ENCODE measurements around the gene GJC1.

The GJC1 gene

GRCh38 chr17:44782326-44782850 lies 47.7 kb downstream of the GJC1 start:
- no peak for TF ChIP-seq CTCF (IDR thresholded peaks at IDR 0.05; ENCODE audit: poor library complexity, severe bottlenecking)
- H3K4me3 ChIP-seq (ENCODE audit: severe bottlenecking): no peak overlapping the region
- H3K27me3 ChIP-seq (ENCODE audit: insufficient read depth, poor library complexity, severe bottlenecking): no peaks in the 10 kb centered on the region
- ATAC-seq (ENCODE audit: low read depth) (no peak), DNase-seq (ENCODE audit: low spot score) (no peak)
- H3K27ac ChIP-seq (ENCODE audit: poor library complexity, severe bottlenecking): no peak overlapping the region
- H3K36me3 ChIP-seq (ENCODE audit: low read depth): no peaks in the 10 kb centered on the region
- no peaks in the 10 kb centered on the region for H3K4me1 ChIP-seq (ENCODE audit: insufficient read depth, poor library complexity, severe bottlenecking)
- H3K9me3 ChIP-seq (ENCODE audit: severe bottlenecking): no peaks in the 10 kb centered on the region

GRCh38 chr17:44781551-44782325 lies 48.3 kb downstream of the GJC1 start:
- no peak for ATAC-seq (ENCODE audit: low read depth)
- TF ChIP-seq CTCF (IDR thresholded peaks at IDR 0.05; ENCODE audit: poor library complexity, severe bottlenecking): no peak
- no peaks in the 10 kb centered on the region for H3K4me1 ChIP-seq (ENCODE audit: insufficient read depth, poor library complexity, severe bottlenecking)
- H3K27ac ChIP-seq (ENCODE audit: poor library complexity, severe bottlenecking): no peak overlapping the region
- no peaks in the 10 kb centered on the region for H3K36me3 ChIP-seq (ENCODE audit: low read depth)
- H3K27me3 ChIP-seq (ENCODE audit: insufficient read depth, poor library complexity, severe bottlenecking): no peaks in the 10 kb centered on the region
- no peaks in the 10 kb centered on the region for H3K9me3 ChIP-seq (ENCODE audit: severe bottlenecking)
- no peak for DNase-seq (ENCODE audit: low spot score)
- no peak overlapping the region for H3K4me3 ChIP-seq (ENCODE audit: severe bottlenecking)

- no peak for TF ChIP-seq CTCF (IDR thresholded peaks at IDR 0.05; ENCODE audit: poor library complexity, severe bottlenecking)
- no peaks in the 10 kb centered on the region for H3K4me1 ChIP-seq (ENCODE audit: insufficient read depth, poor library complexity, severe bottlenecking)
- no peaks in the 10 kb centered on the region for H3K36me3 ChIP-seq (ENCODE audit: low read depth)
- H3K9me3 ChIP-seq (ENCODE audit: severe bottlenecking): no peaks in the 10 kb centered on the region
- ATAC-seq (ENCODE audit: low read depth) (no peak), DNase-seq (ENCODE audit: low spot score) (no peak)
- H3K27ac ChIP-seq (ENCODE audit: poor library complexity, severe bottlenecking): no peak overlapping the region
- H3K27me3 ChIP-seq (ENCODE audit: insufficient read depth, poor library complexity, severe bottlenecking): no peaks in the 10 kb centered on the region
- no peak overlapping the region for H3K4me3 ChIP-seq (ENCODE audit: severe bottlenecking)
Measured at GRCh38 chr17:44780845-44781480, 49.1 kb downstream of the GJC1 start.

GRCh38 chr17:44780161-44780560 lies 49.9 kb downstream of the GJC1 start:
- no peaks in the 10 kb centered on the region for H3K27me3 ChIP-seq (ENCODE audit: insufficient read depth, poor library complexity, severe bottlenecking)
- no peak for ATAC-seq (ENCODE audit: low read depth)

More at GRCh38 chr17:44780161-44780560, 49.9 kb downstream of the GJC1 start:
- Histone ChIP-seq H3K9me3 (ENCODE audit: severe bottlenecking) (no peaks in the 10 kb centered on the region), H3K4me1 (ENCODE audit: insufficient read depth, poor library complexity, severe bottlenecking) (no peaks in the 10 kb centered on the region), H3K4me3 (ENCODE audit: severe bottlenecking) (no peak overlapping the region), H3K27ac (ENCODE audit: poor library complexity, severe bottlenecking) (no peak overlapping the region), H3K36me3 (ENCODE audit: low read depth) (no peaks in the 10 kb centered on the region)
- no peak for DNase-seq (ENCODE audit: low spot score)
- TF ChIP-seq CTCF (IDR thresholded peaks at IDR 0.05; ENCODE audit: poor library complexity, severe bottlenecking): no peak

Measured in RWPE2 (cell line).